SW 1271 (cell line): ENCODE measurements around the gene CHD1L.
"Not testable (repeated sequence)": the region's sequence is repeated elsewhere in the genome, so short reads cannot be mapped to it uniquely, and the experiment has no call there.

Experiments used
- DNase-seq, 2 experiments: peaks; one replicate each; lab custom pipeline; 2025; lab: John Stamatoyannopoulos, UW

Gene CHD1L

GRCh38 chr1:147267711-147268110 is 25.2 kb downstream of the CHD1L start:
- DNase-seq: no peak

- DNase-seq: no peak
Measured at GRCh38 chr1:147270721-147271120, 28.2 kb downstream of the CHD1L start.

DNA sequence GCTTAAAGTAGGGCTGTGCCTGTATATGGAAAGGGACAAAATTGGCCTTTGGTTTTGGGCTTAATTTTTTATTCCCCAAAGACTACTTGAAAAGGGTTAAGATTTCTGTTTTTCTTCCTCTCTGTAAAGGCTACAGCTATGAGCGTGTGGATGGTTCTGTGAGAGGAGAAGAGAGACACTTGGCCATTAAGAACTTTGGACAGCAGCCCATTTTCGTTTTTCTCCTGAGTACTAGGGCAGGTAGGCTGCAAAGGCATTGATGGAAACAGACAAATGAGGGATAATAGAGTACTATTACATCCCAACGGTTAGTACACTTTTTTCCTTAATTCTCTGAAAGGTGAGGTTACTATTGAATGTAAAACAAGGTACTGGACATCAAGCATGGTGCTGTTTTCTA is 29.6 kb downstream of the CHD1L start:
- DNase-seq: no peak

GRCh38 chr1:147273409-147274336 is 31.2 kb downstream of the CHD1L start:
- DNase-seq: peak in 1 of 2 experiments; percentile 43

GRCh38 chr1:147281950-147282349 is 39.5 kb downstream of the CHD1L start:
- DNase-seq: no peak

DNA sequence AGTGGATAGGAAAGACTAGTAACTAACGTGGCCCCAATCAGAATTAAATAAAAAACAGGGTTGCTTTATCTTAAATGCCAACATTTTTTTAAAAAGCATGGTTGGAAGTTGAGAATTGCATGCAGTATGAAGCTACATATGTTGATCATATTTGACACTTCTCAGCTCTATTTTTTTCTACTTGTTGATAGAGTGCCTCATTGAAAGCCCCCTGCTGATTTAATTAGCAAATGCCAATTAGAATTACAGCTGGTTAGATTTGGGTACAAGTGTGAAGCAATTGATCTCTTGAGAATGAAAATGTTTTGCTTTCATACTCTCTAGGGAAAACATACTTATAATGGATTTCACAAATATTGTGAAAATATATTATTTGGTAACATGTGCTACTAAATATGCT is 40.5 kb downstream of the CHD1L start:
- DNase-seq: no peak

- no peak for DNase-seq
Measured at GRCh38 chr1:147287133-147287865, 44.8 kb downstream of the CHD1L start.

DNA sequence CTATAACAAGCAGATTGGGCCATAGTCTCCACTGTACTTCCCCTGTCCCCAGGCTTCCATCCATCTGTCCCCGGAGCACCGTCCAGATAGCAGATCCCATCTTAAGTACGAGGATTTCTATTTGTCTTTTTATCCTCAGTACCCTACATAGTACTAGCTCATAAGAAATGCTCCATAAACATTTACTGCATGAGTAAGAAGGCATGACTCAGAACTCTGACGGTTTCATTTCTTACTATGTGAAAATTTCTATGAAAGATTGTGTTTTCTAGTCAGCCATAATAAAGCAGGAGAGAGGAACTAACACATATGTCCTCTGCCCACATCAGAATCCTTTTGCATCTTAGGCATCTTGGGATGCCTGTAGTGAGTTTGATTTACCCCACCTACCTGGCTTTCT is 49.5 kb downstream of the CHD1L start:
- DNase-seq: peak in 1 of 2 experiments; percentile 18

GRCh38 chr1:147292631-147293251 is 50.3 kb downstream of the CHD1L start:
- no peak for DNase-seq

- no peak for DNase-seq
Measured at GRCh38 chr1:147297438-147297837, 55.0 kb downstream of the CHD1L start.

DNA sequence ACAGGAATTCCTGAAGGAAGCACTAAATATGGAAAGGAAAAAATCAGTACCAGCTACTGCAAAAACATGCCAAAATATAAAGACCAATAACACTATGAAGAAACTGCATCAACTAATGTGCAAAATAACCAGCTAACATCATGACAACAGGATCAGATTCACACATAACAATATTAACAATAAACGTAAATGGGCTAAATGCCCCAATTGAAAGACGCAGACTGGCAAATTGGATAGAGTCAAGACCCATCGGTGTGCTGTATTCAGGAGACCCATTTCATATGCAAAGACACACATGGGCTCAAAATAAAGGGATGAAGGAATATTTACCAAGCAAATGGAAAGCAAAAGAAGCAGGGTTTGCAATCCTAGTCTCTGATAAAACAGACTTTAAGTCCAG is 63.3 kb downstream of the CHD1L start:
- not testable (repeated sequence) for DNase-seq

GRCh38 chr1:147316968-147317367 is 74.5 kb downstream of the CHD1L start:
- DNase-seq: no peak

DNA sequence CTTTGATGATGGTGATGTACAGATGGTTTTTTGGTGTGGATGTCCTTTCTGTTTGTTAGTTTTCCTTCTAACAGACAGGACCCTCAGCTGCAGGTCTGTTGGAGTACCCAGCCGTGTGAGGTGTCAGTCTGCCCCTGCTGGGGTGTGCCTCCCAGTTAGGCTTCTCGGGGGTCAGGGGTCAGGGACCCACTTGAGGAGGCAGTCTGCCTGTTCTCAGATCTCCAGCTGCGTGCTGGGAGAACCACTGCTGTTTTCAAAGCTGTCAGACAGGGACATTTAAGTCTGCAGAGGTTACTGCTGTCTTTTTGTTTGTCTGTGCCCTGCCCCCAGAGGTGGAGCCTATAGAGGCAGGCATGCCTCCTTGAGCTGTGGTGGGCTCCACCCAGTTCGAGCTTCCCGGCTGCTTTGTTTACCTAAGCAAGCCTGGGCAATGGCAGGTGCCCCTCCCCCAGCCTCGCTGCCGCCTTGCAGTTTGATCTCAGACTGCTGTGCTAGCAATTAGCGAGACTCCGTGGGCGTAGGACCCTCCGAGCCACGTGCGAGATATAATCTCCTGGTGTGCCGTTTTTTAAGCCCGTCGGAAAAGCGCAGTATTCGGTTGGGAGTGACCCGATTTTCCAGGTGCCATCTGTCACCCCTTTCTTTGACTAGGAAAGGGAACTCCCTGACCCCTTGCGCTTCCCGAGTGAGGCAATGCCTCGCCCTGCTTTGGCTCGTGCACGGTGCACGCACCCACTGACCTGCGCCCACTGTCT is 84.6 kb downstream of the CHD1L start:
- DNase-seq: not testable (repeated sequence)

DNA sequence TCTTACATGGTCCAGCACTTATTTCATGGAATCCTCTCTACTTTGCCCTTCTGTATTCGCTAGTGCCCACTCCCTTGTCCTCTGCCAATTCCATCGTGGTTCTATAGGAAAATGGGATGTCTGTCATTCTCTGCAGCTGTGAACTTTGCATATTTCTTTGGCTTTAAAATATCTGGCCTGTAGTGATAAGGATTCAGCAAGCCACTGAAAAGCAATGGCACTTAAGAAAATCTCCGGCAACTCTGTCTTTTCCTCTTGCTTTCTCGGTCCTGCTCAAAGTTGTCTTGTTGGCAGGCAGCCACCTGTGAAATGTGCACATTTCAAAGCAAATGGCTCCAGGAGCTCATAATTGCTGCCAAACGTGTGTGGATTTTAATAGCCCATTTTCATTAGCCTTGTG is 91.8 kb downstream of the CHD1L start:
- DNase-seq: no peak

DNA sequence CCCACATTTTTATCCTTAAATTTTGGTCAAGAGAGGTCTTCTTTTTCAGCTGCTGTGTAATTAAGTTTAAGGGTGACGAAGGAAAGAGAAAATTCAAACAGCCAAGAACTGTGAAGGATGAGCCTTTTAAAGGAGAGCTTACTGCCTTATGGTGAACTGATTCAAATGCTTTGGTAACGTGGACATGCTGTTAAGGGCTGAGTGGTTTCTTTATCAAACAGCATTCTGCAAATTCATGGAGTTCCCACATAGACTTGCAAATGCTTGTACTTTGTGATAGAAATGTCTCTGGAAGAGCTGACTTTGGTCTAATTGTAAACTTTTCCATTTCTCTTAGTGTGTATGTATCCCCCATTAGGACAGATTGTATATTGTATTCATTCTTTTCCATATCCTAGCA is 93.8 kb downstream of the CHD1L start:
- DNase-seq: no peak

GRCh38 chr1:147337040-147337630 is 94.7 kb downstream of the CHD1L start:
- no peak for DNase-seq

DNA sequence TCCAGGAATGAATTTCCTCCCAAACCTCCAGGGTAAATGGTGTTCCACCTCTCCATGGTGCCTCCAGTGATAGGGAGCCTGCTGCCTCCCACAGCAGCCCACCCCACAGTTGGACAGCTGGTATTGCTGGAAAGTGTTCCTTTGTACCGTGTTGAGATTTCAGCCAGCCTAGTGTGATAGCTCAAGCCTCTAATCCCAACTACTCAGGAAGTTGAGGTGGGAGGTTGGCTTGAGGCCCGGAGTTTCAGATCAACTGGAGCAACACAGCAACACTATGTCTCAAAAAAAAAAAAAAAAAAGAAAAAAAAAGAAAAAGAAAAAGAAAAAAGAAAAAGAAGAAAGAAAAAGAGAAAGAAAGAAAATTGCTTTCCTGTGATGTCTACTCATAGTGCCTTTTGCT is 96.1 kb downstream of the CHD1L start:
- DNase-seq: no peak

- no peak for DNase-seq
Measured at GRCh38 chr1:147341246-147341645, 98.8 kb downstream of the CHD1L start.
